Activated CD8-positive, alpha-beta memory T cell treated with anti-CD3 and anti-CD28 coated beads for 48 hours (primary cell): ENCODE data around the gene PEDS1.
"Not testable (repeated sequence)": the region's sequence is repeated elsewhere in the genome, so short reads cannot be mapped to it uniquely, and the experiment has no call there.

Experiments
- DNase-seq, 3 experiments: peaks; one replicate each; pipeline ENCODE4 v3.0.0-alpha.2; 2020; ENCODE audit warnings: low read depth in 2 of 3, low spot score in 2 of 3

PEDS1 gene

GRCh38 chr20:50153500-50154377, at the start of gene PEDS1:
Gene PEDS1 (minus strand): TSS chr20:50153723. CDS start chr20:50153637, 86 bp downstream.
- peak; percentile 45 to 80 (median 45) for DNase-seq

- DNase-seq = no peak
Observed at GRCh38 chr20:50202677-50203076, 49.2 kb upstream of the PEDS1 start.

GRCh38 chr20:50201710-50202109, 48.2 kb upstream of the PEDS1 start:
- not testable (repeated sequence) for DNase-seq

- DNase-seq = no peak
Observed at GRCh38 chr20:50200482-50201104, 47.1 kb upstream of the PEDS1 start.

GRCh38 chr20:50199703-50200102, 46.2 kb upstream of the PEDS1 start:
- no peak for DNase-seq

GRCh38 chr20:50198716-50199115, 45.2 kb upstream of the PEDS1 start:
- no peak for DNase-seq

- DNase-seq = no peak
Observed at GRCh38 chr20:50198180-50198666, 44.7 kb upstream of the PEDS1 start.

GRCh38 chr20:50197463-50198179, 44.1 kb upstream of the PEDS1 start:
- DNase-seq = no peak

- no peak for DNase-seq
Observed at GRCh38 chr20:50196896-50197295, 43.4 kb upstream of the PEDS1 start.

GRCh38 chr20:50196248-50196647, 42.7 kb upstream of the PEDS1 start:
- no peak for DNase-seq

- DNase-seq = no peak
Observed at GRCh38 chr20:50195524-50196120, 42.1 kb upstream of the PEDS1 start.

GRCh38 chr20:50194831-50195523, 41.5 kb upstream of the PEDS1 start:
- no peak for DNase-seq

GRCh38 chr20:50194422-50194830, 40.9 kb upstream of the PEDS1 start:
- no peak for DNase-seq

GRCh38 chr20:50193836-50194421, 40.4 kb upstream of the PEDS1 start:
- no peak for DNase-seq

- no peak for DNase-seq
Observed at GRCh38 chr20:50193199-50193835, 39.8 kb upstream of the PEDS1 start.

GRCh38 chr20:50192364-50193198, 39.1 kb upstream of the PEDS1 start:
- peak; percentile 57 to 68 (median 60) for DNase-seq

- DNase-seq = peak in 2 of 3 experiments; percentile 30 to 46
Observed at GRCh38 chr20:50191544-50192363, 38.2 kb upstream of the PEDS1 start.

GRCh38 chr20:50191065-50191543, 37.6 kb upstream of the PEDS1 start:
- peak in 2 of 3 experiments; percentile 30 to 41 for DNase-seq
